Measurements from ENCODE around the gene CC2D1A.

Gene CC2D1A

DNA sequence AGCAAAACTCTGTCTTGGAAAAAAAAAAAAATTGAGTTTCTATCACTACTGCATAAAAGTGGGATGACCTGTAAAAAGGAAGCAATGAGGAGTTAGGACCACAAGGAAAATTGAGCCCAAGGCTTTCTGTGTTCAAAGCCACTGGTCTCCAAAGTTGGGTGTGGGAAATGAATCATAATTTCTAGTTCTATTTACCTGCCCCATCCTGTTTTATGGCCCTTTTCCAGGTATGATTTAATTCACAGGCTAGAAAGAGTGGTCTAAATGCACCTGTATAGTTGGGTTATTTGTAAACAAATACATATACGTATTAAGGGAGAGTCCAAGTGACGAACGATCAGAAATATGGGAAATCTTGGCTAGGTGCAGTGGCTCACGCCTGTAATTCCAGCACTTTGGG lies 40.4 kb downstream of the CC2D1A start:
- H3K4me3 ChIP-seq (ENCODE audit: low read depth, low read length), result no peak overlapping the region
- no peak for DNase-seq (ENCODE audit: low read depth)
- TF ChIP-seq, protein P1, sequence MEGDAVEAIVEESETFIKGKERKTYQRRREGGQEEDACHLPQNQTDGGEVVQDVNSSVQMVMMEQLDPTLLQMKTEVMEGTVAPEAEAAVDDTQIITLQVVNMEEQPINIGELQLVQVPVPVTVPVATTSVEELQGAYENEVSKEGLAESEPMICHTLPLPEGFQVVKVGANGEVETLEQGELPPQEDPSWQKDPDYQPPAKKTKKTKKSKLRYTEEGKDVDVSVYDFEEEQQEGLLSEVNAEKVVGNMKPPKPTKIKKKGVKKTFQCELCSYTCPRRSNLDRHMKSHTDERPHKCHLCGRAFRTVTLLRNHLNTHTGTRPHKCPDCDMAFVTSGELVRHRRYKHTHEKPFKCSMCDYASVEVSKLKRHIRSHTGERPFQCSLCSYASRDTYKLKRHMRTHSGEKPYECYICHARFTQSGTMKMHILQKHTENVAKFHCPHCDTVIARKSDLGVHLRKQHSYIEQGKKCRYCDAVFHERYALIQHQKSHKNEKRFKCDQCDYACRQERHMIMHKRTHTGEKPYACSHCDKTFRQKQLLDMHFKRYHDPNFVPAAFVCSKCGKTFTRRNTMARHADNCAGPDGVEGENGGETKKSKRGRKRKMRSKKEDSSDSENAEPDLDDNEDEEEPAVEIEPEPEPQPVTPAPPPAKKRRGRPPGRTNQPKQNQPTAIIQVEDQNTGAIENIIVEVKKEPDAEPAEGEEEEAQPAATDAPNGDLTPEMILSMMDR (IDR thresholded peaks at IDR 0.05; ENCODE audit: insufficient read depth, low read depth, low read length, missing control alignments), result no peak

DNA sequence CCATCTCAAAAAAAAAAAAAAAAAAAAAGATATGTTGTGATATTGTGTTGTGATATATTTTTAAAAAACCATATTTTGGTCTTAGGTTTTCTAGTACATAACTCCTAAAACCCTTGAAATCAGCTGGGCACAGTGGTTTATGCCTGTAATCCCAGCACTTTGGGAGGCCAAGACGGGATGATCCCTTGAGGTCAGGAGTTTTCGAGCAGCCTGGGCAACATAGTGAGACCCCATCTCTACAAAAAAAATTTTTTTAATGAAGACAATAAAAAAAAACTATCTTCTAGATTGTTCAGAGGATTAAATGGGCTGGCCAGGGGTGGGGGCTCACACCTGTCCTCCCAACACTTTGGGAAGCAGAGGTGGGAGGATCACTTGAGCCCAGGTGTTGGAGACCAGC lies 45.0 kb downstream of the CC2D1A start:
- TF ChIP-seq, protein P1 (IDR thresholded peaks at IDR 0.05; ENCODE audit: insufficient read depth, low read depth, low read length, missing control alignments), result no peak
- H3K4me3 ChIP-seq (ENCODE audit: low read depth, low read length), result no peak overlapping the region
- no peak for DNase-seq (ENCODE audit: low read depth)

DNA sequence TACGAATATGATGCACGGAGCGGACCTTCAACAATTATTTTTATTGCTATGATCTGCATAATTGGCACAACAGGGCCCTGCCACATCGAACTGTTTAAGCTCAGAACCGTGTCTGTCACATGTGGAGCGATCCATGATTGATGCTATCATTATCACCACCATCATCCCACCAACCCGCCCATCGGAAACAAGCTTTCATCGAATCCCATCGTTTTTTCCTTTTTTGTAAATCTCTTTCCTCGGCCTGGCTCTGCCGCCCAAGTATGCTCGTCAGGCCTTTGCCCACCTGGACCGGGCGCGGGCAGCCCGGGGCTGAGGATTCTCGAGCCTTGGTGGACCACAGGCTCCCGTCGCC lies 45.8 kb downstream of the CC2D1A start:
- no peak for DNase-seq (ENCODE audit: low read depth)
- TF ChIP-seq, protein P1 (IDR thresholded peaks at IDR 0.05; ENCODE audit: insufficient read depth, low read depth, low read length, missing control alignments), result no peak
- peak overlapping the region; percentile 64 for H3K4me3 ChIP-seq (ENCODE audit: low read depth, low read length)

DNA sequence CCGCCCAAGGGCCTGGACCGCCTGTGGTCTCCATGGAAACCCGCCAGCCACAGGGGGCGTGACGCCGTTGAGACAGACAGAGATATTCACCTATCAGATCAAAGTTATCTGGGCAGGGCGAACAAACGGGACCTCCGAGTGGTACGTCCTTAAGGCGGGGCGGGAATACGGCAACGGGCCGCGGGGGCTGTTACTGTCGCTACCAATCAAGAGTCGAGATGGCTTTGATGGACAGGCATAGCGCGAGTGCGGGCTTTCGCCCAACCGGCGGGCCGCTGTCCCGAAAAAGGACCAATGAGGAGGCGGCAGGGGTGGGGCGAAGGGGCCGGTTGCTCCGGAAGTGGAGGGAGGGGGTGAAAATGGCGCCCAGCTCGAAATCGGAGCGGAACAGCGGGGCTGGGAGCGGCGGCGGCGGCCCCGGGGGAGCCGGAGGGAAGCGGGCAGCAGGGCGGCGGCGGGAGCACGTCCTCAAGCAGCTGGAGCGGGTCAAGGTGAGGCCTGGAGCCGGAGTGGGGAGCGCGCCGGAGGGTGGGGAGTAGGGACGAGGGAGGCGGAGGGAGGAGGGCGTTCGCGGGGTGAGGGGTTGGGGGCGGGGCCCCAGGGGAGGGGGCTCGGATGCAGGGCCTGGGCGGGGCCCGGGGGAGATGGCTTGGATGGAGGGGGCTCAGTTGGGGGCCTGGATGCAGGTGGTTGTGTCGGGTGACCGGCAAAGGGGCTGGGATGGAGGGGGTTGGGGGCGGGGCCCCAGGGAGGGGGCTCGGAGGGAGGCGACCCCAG lies 46.3 kb downstream of the CC2D1A start, which contains the start of gene DCAF15:
Gene DCAF15, plus strand, starts transcription at position 356 of the 777 bp plus-strand sequence. Its CDS starts 4 bp downstream, at position 360.
- DNase-seq (ENCODE audit: low read depth), result peak; percentile 100
- peak within 1 kb of the TSS; percentile 74 for H3K4me3 ChIP-seq (ENCODE audit: low read depth, low read length)
- TF ChIP-seq, protein P1 (IDR thresholded peaks at IDR 0.05; ENCODE audit: insufficient read depth, low read depth, low read length, missing control alignments), result no peak

DNA sequence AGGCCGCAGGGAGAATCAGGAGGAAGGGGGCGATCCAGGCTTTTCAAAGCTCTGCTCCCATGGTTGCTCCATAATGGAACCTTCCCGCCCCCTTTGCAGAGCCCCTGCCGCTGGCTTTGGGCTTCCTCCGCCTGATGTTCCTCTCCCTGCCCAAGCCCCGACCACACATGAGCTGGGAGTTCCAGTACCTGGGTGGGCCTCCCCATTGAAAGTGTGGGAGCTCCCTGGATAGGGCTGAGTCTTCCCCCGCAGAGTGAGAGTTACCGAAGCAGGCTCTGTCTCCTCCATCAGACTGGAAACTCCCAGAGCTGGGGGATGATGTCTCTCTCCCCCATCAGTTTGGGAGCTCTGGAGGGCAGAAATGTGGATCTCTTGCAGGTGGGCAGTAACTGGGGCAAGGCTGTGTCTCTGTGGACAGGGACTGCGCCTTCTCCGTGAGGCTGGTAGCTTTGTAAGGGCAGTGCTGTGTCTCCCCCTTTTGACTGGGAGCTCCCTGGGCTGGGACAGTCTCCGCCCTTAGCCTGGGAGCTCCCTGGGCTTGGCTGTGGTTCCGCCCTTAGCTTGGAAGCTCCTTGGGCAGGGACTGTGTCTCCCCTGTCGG lies 47.0 kb downstream of the CC2D1A start:
- peak overlapping the region; percentile 74 for H3K4me3 ChIP-seq (ENCODE audit: low read depth, low read length)
- TF ChIP-seq, protein P1 (IDR thresholded peaks at IDR 0.05; ENCODE audit: insufficient read depth, low read depth, low read length, missing control alignments), result no peak
- DNase-seq (ENCODE audit: low read depth), result no peak

DNA sequence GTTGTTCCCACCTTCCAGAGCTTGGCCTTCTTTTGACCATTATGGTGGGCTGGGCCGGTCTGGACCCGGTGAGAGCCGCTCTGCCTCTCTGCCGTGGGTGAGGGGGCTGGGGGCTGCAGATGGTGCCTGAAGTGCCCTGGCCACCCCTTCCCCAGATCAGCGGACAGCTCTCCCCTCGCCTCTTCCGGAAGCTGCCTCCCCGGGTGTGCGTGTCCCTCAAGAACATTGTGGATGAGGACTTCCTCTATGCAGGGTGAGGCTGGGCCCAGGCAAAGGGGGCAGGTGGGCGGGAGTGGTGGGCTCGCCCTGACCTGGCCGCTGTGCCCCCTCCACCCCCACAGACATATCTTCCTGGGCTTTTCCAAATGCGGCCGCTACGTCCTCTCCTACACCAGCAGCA lies 48.2 kb downstream of the CC2D1A start:
- TF ChIP-seq, protein P1 (IDR thresholded peaks at IDR 0.05; ENCODE audit: insufficient read depth, low read depth, low read length, missing control alignments), result no peak
- H3K4me3 ChIP-seq (ENCODE audit: low read depth, low read length), result no peak overlapping the region
- no peak for DNase-seq (ENCODE audit: low read depth)

All from GM12865 (cell line).